Keratinocyte (primary cell): Measurements from ENCODE around the gene CFAP92.

Experiments
- CTCF ChIP-seq, 3 experiments: IDR thresholded peaks in 1 of 3; conservative IDR thresholded peaks in 1 of 3; optimal IDR thresholded peaks in 1 of 3; 2 replicates in 2 of 3; 3 replicates in 1 of 3; pipeline versions ENCODE3 to v1.5.1; 2011; ENCODE audit warnings: low read length in 3 of 3, mild to moderate bottlenecking in 3 of 3, moderate library complexity in 2 of 3, control low read depth in 1 of 3, inconsistent platforms in 1 of 3; ENCODE audit not compliant: insufficient read depth in 2 of 3; ENCODE audit errors: extremely low read depth in 1 of 3
- EZH2 ChIP-seq: IDR thresholded peaks from one replicate; pipeline ENCODE4 v1.6.1; 2012; ENCODE audit warnings: inconsistent platforms, mild to moderate bottlenecking, low read length, moderate library complexity

GRCh38 chr3:128878011-128878457 is 115.8 kb downstream of the CFAP92 start:
- TF ChIP-seq CTCF (optimal IDR thresholded peaks at IDR 0.05 in 1 of 3, IDR thresholded peaks at IDR 0.05 in 1 of 3, conservative IDR thresholded peaks at IDR 0.05 in 1 of 3; ENCODE audit: extremely low read depth in 1 of 3, insufficient read depth in 2 of 3, low read length in 3 of 3) = no peak
- TF ChIP-seq EZH2 = no peak
